Caki2 (cell line): ENCODE results near the gene ZDHHC3. TPM values are rescaled to one million over a fixed set of nuclear protein-coding genes. Genes with fewer than 3 reads are reported as not detected.

Source experiments
- DNase-seq: peaks from one replicate; pipeline ENCODE4 v3.0.0-alpha.2; 2015; ENCODE audit warnings: low read depth
- in situ Hi-C: cut with HindIII; loops from 2 replicates; pipeline ENCODE4 v1.10.0; 2016; ENCODE audit warnings: low sequenced_read_pairs, low pct_unique_long_range_greater_than_20kb, mixed read lengths
- total RNA-seq: library from RNA; depleted of rRNA; stranded (reverse); fragments of >200 nt; shearing (Covaris generic); gene quantifications from 2 replicates; pipeline ENCODE4 v1.2.3, GENCODE V29; 2014; ENCODE audit warnings: low replicate concordance

ZDHHC3 gene
- total RNA-seq, 1 experiment from 2014 or later = 76.1 TPM

- no peak for DNase-seq
- in situ Hi-C loops = no loop called here
Observed at GRCh38 chr3:44914936-44915335, 61.0 kb downstream of the ZDHHC3 start.

GRCh38 chr3:44913868-44914468 is 62.0 kb downstream of the ZDHHC3 start:
- DNase-seq = peak; percentile 33
- in situ Hi-C loops = no loop called here

- in situ Hi-C loops = no loop called here
- no peak for DNase-seq
Observed at GRCh38 chr3:44910693-44911092, 65.3 kb downstream of the ZDHHC3 start.

- in situ Hi-C loops = no loop called here
- DNase-seq = no peak
Observed at GRCh38 chr3:44909063-44909462, 66.9 kb downstream of the ZDHHC3 start.

GRCh38 chr3:44907612-44908011 is 68.4 kb downstream of the ZDHHC3 start:
- in situ Hi-C loops = no loop called here
- no peak for DNase-seq

- in situ Hi-C loops = no loop called here
Observed at GRCh38 chr3:44906997-44907396, 69.0 kb downstream of the ZDHHC3 start.

GRCh38 chr3:44905446-44906157 is 70.4 kb downstream of the ZDHHC3 start:
- in situ Hi-C loops = no loop called here
- no peak for DNase-seq

More at GRCh38 chr3:44906997-44907396, 69.0 kb downstream of the ZDHHC3 start:
- no peak for DNase-seq

GRCh38 chr3:44903751-44904150 is 72.2 kb downstream of the ZDHHC3 start:
- in situ Hi-C loops = no loop called here
- no peak for DNase-seq

- DNase-seq = no peak
- in situ Hi-C loops = no loop called here
Observed at GRCh38 chr3:44903314-44903713, 72.7 kb downstream of the ZDHHC3 start.

GRCh38 chr3:44902628-44903027 is 73.3 kb downstream of the ZDHHC3 start:
- DNase-seq = no peak
- in situ Hi-C loops = no loop called here

GRCh38 chr3:44899683-44900367 is 76.1 kb downstream of the ZDHHC3 start:
- DNase-seq = no peak
- in situ Hi-C loops = no loop called here

GRCh38 chr3:44896440-44896839 is 79.5 kb downstream of the ZDHHC3 start:
- DNase-seq = no peak
- in situ Hi-C loops = no loop called here

- in situ Hi-C loops = no loop called here
- no peak for DNase-seq
Observed at GRCh38 chr3:44894485-44894884, 81.5 kb downstream of the ZDHHC3 start.

- peak; percentile 56 for DNase-seq
- in situ Hi-C loops = no loop called here
Observed at GRCh38 chr3:44893097-44893496, 82.9 kb downstream of the ZDHHC3 start.

- DNase-seq = no peak
- in situ Hi-C loops = no loop called here
Observed at GRCh38 chr3:44892689-44893088, 83.3 kb downstream of the ZDHHC3 start.

- no peak for DNase-seq
- in situ Hi-C loops = no loop called here
Observed at GRCh38 chr3:44890852-44891251, 85.1 kb downstream of the ZDHHC3 start.

- DNase-seq = no peak
- in situ Hi-C loops = no loop called here
Observed at GRCh38 chr3:44890258-44890657, 85.7 kb downstream of the ZDHHC3 start.

GRCh38 chr3:44887101-44887500 is 88.9 kb downstream of the ZDHHC3 start:
- in situ Hi-C loops = no loop called here
- no peak for DNase-seq

GRCh38 chr3:44886561-44886960 is 89.4 kb downstream of the ZDHHC3 start:
- in situ Hi-C loops = no loop called here
- no peak for DNase-seq
